ENCODE measurements around the gene MRPL53.
A peak's percentile ranks its signal among the peaks of the same experiment; 100 is the strongest.

MRPL53 gene

DNA sequence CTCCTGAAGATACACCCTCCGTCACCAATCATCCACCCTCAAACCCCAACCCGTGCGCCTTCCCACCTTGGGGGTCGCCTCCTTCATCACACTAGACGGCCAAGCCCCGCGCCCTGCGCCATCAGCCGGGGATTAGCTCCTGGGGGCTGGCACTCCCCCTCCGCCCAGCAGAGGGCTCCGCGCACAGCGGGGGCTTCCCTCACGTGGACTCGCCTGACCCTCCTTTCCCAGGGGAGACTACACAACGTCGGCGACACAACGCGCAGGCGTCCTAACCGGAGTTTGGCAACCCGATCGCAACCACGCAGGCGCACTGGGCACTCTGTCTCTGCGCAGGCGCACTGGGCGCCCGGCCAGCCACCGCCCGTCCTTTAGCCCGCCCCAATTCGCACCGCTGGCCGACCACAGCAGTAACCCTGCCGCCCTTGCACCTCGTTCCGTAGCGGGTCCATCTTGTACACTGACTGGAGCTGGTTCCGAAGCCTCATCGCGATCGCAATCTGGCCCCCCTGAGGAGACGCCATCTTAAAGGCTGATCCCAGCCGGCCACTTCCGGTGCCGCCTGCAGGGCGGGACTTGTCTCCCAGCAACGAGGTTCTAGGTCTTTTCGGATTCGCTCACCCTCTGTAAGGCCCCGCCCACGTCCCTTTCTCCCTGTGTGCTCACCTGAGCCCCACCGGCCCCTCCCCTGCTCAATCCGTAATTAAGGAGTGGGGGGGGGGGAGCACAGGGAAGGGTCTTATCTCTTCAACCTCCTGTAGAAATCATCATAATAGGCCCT lies 34.9 kb upstream of the MRPL53 start, which contains the start of gene PCGF1 (continued):
- TF ChIP-seq, protein P1, sequence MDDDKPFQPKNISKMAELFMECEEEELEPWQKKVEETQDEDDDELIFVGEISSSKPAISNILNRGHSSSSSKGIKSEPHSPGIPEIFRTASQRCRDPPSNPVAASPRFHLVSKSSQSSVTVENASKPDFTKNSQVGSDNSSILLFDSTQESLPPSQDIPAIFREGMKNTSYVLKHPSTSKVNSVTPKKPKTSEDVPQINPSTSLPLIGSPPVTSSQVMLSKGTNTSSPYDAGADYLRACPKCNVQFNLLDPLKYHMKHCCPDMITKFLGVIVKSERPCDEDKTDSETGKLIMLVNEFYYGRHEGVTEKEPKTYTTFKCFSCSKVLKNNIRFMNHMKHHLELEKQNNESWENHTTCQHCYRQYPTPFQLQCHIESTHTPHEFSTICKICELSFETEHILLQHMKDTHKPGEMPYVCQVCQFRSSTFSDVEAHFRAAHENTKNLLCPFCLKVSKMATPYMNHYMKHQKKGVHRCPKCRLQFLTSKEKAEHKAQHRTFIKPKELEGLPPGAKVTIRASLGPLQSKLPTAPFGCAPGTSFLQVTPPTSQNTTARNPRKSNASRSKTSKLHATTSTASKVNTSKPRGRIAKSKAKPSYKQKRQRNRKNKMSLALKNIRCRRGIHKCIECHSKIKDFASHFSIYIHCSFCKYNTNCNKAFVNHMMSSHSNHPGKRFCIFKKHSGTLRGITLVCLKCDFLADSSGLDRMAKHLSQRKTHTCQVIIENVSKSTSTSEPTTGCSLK (tag by site-specific recombination; IDR thresholded peaks at IDR 0.05): no peak
- TF ChIP-seq ZNF555 (tag by site-specific recombination; conservative IDR thresholded peaks at IDR 0.05) (no peak), ZNF629 (tag by site-specific recombination; IDR thresholded peaks at IDR 0.05) (peak; percentile 60; the same call in 1 of the 2 replicates), ZNF692 (tag by site-specific recombination; IDR thresholded peaks at IDR 0.05) (peak; percentile 50; the same call in 1 of the 2 replicates), ZNF830 (tag by site-specific recombination; IDR thresholded peaks at IDR 0.05; ENCODE audit: low read depth) (no peak), ZNF366 (tag by site-specific recombination; conservative IDR thresholded peaks at IDR 0.05) (no peak; the same call in none of the 2 replicates), BCL11A (tag by site-specific recombination; IDR thresholded peaks at IDR 0.05; ENCODE audit: low read depth) (no peak), KLF8 (tag by site-specific recombination; IDR thresholded peaks at IDR 0.05) (peak; percentile 71), ZSCAN23 (tag by site-specific recombination; IDR thresholded peaks at IDR 0.05) (0 out of 2 replicates have a peak, but pooled peaks have one; percentile 22), SCRT1 (tag by site-specific recombination; IDR thresholded peaks at IDR 0.05; ENCODE audit: borderline replicate concordance) (no peak), ZBTB10 (tag by site-specific recombination; IDR thresholded peaks at IDR 0.05) (peak; percentile 96), ZNF23 (tag by site-specific recombination; IDR thresholded peaks at IDR 0.05; ENCODE audit: borderline replicate concordance) (no peak), ZNF274 (IDR thresholded peaks at IDR 0.05; ENCODE audit: low read length) (no peak), ZNF274 (tag by site-specific recombination; IDR thresholded peaks at IDR 0.05; ENCODE audit: borderline replicate concordance) (no peak), ZNF76 (tag by site-specific recombination; IDR thresholded peaks at IDR 0.05; ENCODE audit: borderline replicate concordance, low read depth) (peak; percentile 48; the same call in 1 of the 2 replicates), ZNF146 (tag by site-specific recombination; IDR thresholded peaks at IDR 0.05) (0 out of 2 replicates have a peak, but pooled peaks have one; percentile 5), ZNF610 (tag by site-specific recombination; IDR thresholded peaks at IDR 0.05; ENCODE audit: borderline replicate concordance) (no peak; the same call in 1 of the 2 replicates), GLI4 (tag by site-specific recombination; IDR thresholded peaks at IDR 0.05) (0 out of 2 replicates have a peak, but pooled peaks have one; percentile 59), KLF16 (tag by site-specific recombination; IDR thresholded peaks at IDR 0.05) (no peak; the same call in 1 of the 2 replicates), ZNF501 (tag by site-specific recombination; IDR thresholded peaks at IDR 0.05) (peak; percentile 66; the same call in 1 of the 2 replicates), ZNF433 (tag by site-specific recombination; IDR thresholded peaks at IDR 0.05; ENCODE audit: low read depth) (no peak), SALL2 (tag by site-specific recombination; IDR thresholded peaks at IDR 0.05; ENCODE audit: borderline replicate concordance) (no peak), ZNF266 (tag by site-specific recombination; IDR thresholded peaks at IDR 0.05; ENCODE audit: low read depth) (no peak), ZNF704 (tag by site-specific recombination; IDR thresholded peaks at IDR 0.05) (no peak)
- TF ChIP-seq, protein P2, sequence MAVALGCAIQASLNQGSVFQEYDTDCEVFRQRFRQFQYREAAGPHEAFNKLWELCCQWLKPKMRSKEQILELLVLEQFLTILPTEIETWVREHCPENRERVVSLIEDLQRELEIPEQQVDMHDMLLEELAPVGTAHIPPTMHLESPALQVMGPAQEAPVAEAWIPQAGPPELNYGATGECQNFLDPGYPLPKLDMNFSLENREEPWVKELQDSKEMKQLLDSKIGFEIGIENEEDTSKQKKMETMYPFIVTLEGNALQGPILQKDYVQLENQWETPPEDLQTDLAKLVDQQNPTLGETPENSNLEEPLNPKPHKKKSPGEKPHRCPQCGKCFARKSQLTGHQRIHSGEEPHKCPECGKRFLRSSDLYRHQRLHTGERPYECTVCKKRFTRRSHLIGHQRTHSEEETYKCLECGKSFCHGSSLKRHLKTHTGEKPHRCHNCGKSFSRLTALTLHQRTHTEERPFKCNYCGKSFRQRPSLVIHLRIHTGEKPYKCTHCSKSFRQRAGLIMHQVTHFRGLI (tag by site-specific recombination; IDR thresholded peaks at IDR 0.05): no peak
- TF ChIP-seq, protein P3, sequence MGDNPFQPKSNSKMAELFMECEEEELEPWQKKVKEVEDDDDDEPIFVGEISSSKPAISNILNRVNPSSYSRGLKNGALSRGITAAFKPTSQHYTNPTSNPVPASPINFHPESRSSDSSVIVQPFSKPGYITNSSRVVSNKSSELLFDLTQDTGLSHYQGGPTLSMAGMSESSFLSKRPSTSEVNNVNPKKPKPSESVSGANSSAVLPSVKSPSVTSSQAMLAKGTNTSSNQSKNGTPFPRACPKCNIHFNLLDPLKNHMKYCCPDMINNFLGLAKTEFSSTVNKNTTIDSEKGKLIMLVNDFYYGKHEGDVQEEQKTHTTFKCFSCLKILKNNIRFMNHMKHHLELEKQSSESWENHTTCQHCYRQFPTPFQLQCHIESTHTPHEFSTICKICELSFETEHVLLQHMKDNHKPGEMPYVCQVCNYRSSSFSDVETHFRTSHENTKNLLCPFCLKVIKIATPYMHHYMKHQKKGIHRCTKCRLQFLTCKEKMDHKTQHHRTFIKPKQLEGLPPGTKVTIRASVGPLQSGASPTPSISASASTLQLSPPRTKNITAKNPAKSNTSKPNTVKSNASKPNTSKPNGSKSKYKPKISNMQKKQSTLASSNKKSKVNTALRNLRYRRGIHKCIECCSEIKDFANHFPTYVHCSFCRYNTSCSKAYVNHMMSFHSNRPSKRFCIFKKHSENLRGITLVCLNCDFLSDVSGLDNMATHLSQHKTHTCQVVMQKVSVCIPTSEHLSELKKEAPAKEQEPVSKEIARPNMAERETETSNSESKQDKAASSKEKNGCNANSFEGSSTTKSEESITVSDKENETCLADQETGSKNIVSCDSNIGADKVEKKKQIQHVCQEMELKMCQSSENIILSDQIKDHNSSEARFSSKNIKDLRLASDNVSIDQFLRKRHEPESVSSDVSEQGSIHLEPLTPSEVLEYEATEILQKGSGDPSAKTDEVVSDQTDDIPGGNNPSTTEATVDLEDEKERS (tag by site-specific recombination; IDR thresholded peaks at IDR 0.05): no peak

Measured in HEK293 (cell line).